Measurements from ENCODE around the gene PBX1. TPM values are rescaled to one million over a fixed set of nuclear protein-coding genes. Genes with fewer than 3 reads are reported as not detected.

PBX1 gene
- polyA plus RNA-seq, 3 donors = 0.07 TPM; not detected in 2

DNA sequence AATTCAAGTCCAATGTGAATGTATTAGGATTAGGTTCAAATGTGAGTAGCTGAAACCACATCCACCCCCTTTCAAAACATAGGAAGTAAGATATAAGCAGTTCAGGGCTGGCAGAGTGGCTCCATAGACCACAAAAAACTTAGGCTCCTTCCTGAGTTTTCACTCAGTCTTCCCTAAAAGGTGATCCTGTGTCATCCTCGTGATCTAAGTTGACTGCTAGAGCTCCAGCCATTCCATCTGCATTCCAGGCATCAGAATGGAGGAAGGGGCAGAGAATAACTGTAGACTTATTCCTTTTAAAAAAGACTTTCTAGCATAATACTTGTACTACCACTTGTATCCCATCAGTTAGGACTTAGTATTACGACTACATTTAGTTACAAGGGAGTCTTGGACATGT is 204.1 kb downstream of the PBX1 start:
- no CpG with 5 or more reads among the region's 2 CpGs for WGBS (ENCODE audit: insufficient coverage)
- H3K27me3 Mint-ChIP-seq (ENCODE audit: low read depth in 3 of 3) = peaks cover 3 to 5% (median 3%) of the 10 kb centered on the region in 3 donors
- Histone ChIP-seq H3K27me3 (ENCODE audit: control insufficient read depth in 2 of 2, insufficient read depth in 2 of 2, low read length in 2 of 2) (no peaks in the 10 kb centered on the region), H2AFZ (ENCODE audit: insufficient read depth, low read depth, low read length, poor library complexity, severe bottlenecking) (no peak overlapping the region), H3K27ac (ENCODE audit: low read depth in 1 of 2, low read length in 2 of 2) (no peak overlapping the region), H3K4me2 (replicated peaks; ENCODE audit: extremely low read depth, low read length, poor library complexity, severe bottlenecking) (no peak overlapping the region), H3K36me3 (replicated peaks in 1 of 2; ENCODE audit: control insufficient read depth in 1 of 2, insufficient read depth in 2 of 2, low read length in 2 of 2) (no peaks in the 10 kb centered on the region), H3K4me3 (replicated peaks in 1 of 3; ENCODE audit: low read depth in 2 of 3, low read length in 3 of 3) (no peak overlapping the region), H3K9ac (ENCODE audit: insufficient read depth, low read length, poor library complexity, severe bottlenecking) (no peak overlapping the region), H4K20me1 (ENCODE audit: insufficient read depth, low read length) (no peaks in the 10 kb centered on the region), H3K9me3 (replicated peaks in 1 of 2; ENCODE audit: control insufficient read depth in 1 of 2, insufficient read depth in 1 of 2, low read length in 2 of 2) (no peaks in the 10 kb centered on the region), H3K4me1 (ENCODE audit: control insufficient read depth in 1 of 2, insufficient read depth in 2 of 2, low read length in 2 of 2) (no peaks in the 10 kb centered on the region), H3K79me2 (ENCODE audit: insufficient read depth, low read length) (no peaks in the 10 kb centered on the region)
- DNase-seq = no peak
- H3K4me1 Mint-ChIP-seq = no peaks in the 10 kb centered on the region
- H3K36me3 Mint-ChIP-seq = no peaks in the 10 kb centered on the region
- TF ChIP-seq, protein P1, sequence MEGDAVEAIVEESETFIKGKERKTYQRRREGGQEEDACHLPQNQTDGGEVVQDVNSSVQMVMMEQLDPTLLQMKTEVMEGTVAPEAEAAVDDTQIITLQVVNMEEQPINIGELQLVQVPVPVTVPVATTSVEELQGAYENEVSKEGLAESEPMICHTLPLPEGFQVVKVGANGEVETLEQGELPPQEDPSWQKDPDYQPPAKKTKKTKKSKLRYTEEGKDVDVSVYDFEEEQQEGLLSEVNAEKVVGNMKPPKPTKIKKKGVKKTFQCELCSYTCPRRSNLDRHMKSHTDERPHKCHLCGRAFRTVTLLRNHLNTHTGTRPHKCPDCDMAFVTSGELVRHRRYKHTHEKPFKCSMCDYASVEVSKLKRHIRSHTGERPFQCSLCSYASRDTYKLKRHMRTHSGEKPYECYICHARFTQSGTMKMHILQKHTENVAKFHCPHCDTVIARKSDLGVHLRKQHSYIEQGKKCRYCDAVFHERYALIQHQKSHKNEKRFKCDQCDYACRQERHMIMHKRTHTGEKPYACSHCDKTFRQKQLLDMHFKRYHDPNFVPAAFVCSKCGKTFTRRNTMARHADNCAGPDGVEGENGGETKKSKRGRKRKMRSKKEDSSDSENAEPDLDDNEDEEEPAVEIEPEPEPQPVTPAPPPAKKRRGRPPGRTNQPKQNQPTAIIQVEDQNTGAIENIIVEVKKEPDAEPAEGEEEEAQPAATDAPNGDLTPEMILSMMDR (IDR thresholded peaks at IDR 0.05) = no peak
- H3K27ac Mint-ChIP-seq = no peak overlapping the region
- H3K9me3 Mint-ChIP-seq = peaks cover 0 to 3% (median 0%) of the 10 kb centered on the region in 7 donors
- intact Hi-C loops (cut with micrococcal nuclease) = no loop called here
- no peak overlapping the region for H3K4me3 Mint-ChIP-seq

GRCh38 chr1:164764333-164764732 is 205.3 kb downstream of the PBX1 start:
- DNase-seq = no peak
- intact Hi-C loops (cut with micrococcal nuclease) = no loop called here
- no CpG with 5 or more reads among the region's 1 CpG for WGBS (ENCODE audit: insufficient coverage)

More at GRCh38 chr1:164764333-164764732, 205.3 kb downstream of the PBX1 start:
- H3K4me1 Mint-ChIP-seq = no peaks in the 10 kb centered on the region
- no peak overlapping the region for H3K4me3 ChIP-seq (replicated peaks in 1 of 3; ENCODE audit: low read depth in 2 of 3, low read length in 3 of 3)
- H3K9me3 Mint-ChIP-seq = peaks cover 0 to 3% (median 0%) of the 10 kb centered on the region in 7 donors
- H4K20me1 ChIP-seq (ENCODE audit: insufficient read depth, low read length) = no peaks in the 10 kb centered on the region
- no peak overlapping the region for H2AFZ ChIP-seq (ENCODE audit: insufficient read depth, low read depth, low read length, poor library complexity, severe bottlenecking)
- no peak overlapping the region for H3K27ac ChIP-seq (ENCODE audit: low read depth in 1 of 2, low read length in 2 of 2)
- no peak overlapping the region for H3K4me2 ChIP-seq (replicated peaks; ENCODE audit: extremely low read depth, low read length, poor library complexity, severe bottlenecking)
- H3K79me2 ChIP-seq (ENCODE audit: insufficient read depth, low read length) = no peaks in the 10 kb centered on the region
- TF ChIP-seq, protein P1 (IDR thresholded peaks at IDR 0.05) = no peak
- H3K9ac ChIP-seq (ENCODE audit: insufficient read depth, low read length, poor library complexity, severe bottlenecking) = no peak overlapping the region
- H3K36me3 ChIP-seq (replicated peaks in 1 of 2; ENCODE audit: control insufficient read depth in 1 of 2, insufficient read depth in 2 of 2, low read length in 2 of 2) = no peaks in the 10 kb centered on the region
- peaks cover 3 to 4% (median 3%) of the 10 kb centered on the region in 3 donors for H3K27me3 Mint-ChIP-seq (ENCODE audit: low read depth in 3 of 3)
- no peak overlapping the region for H3K27ac Mint-ChIP-seq
- no peak overlapping the region for H3K4me3 Mint-ChIP-seq
- no peaks in the 10 kb centered on the region for H3K9me3 ChIP-seq (replicated peaks in 1 of 2; ENCODE audit: control insufficient read depth in 1 of 2, insufficient read depth in 1 of 2, low read length in 2 of 2)
- no peaks in the 10 kb centered on the region for H3K36me3 Mint-ChIP-seq
- no peaks in the 10 kb centered on the region for H3K4me1 ChIP-seq (ENCODE audit: control insufficient read depth in 1 of 2, insufficient read depth in 2 of 2, low read length in 2 of 2)
- no peaks in the 10 kb centered on the region for H3K27me3 ChIP-seq (ENCODE audit: control insufficient read depth in 2 of 2, insufficient read depth in 2 of 2, low read length in 2 of 2)

All from CD14-positive monocyte (primary cell).